Dedifferentiated amniotic fluid mesenchymal stem cell (primary cell): Measurements from ENCODE around the gene MST1.

Source experiments
- DNase-seq: peaks from one replicate; pipeline ENCODE4 v3.0.0-alpha.2; 2016; ENCODE audit errors: extremely low spot score

The MST1 gene

GRCh38 chr3:49656541-49657112, 32.6 kb downstream of the MST1 start:
- no peak for DNase-seq

GRCh38 chr3:49655731-49656285, 33.5 kb downstream of the MST1 start:
- DNase-seq = no peak

- DNase-seq = no peak
These were observed 34.2 kb downstream of the MST1 start for GRCh38 chr3:49654955-49655556.

- no peak for DNase-seq
These were observed 35.0 kb downstream of the MST1 start for GRCh38 chr3:49654176-49654825.

- no peak for DNase-seq
These were observed 35.7 kb downstream of the MST1 start for GRCh38 chr3:49653621-49654020.

GRCh38 chr3:49652903-49653415, 36.3 kb downstream of the MST1 start:
- no peak for DNase-seq

- DNase-seq = no peak
These were observed 36.9 kb downstream of the MST1 start for GRCh38 chr3:49652218-49652902.

GRCh38 chr3:49650637-49651036, 38.6 kb downstream of the MST1 start:
- no peak for DNase-seq

GRCh38 chr3:49650177-49650576, 39.1 kb downstream of the MST1 start:
- no peak for DNase-seq

GRCh38 chr3:49649576-49649975, 39.7 kb downstream of the MST1 start:
- no peak for DNase-seq

- DNase-seq = no peak
These were observed 40.8 kb downstream of the MST1 start for GRCh38 chr3:49648354-49649019.

GRCh38 chr3:49647741-49648140, 41.5 kb downstream of the MST1 start:
- no peak for DNase-seq

- DNase-seq = no peak
These were observed 43.0 kb downstream of the MST1 start for GRCh38 chr3:49646236-49646635.

- no peak for DNase-seq
These were observed 44.6 kb downstream of the MST1 start for GRCh38 chr3:49644684-49645083.

- no peak for DNase-seq
These were observed 46.5 kb downstream of the MST1 start for GRCh38 chr3:49642708-49643145.

GRCh38 chr3:49641921-49642707, 47.2 kb downstream of the MST1 start:
- no peak for DNase-seq

GRCh38 chr3:49641292-49641691, 48.0 kb downstream of the MST1 start:
- no peak for DNase-seq

GRCh38 chr3:49639551-49639950, 49.7 kb downstream of the MST1 start:
- no peak for DNase-seq

GRCh38 chr3:49638445-49638844, 50.8 kb downstream of the MST1 start:
- peak; percentile 35 for DNase-seq

- no peak for DNase-seq
These were observed 52.2 kb downstream of the MST1 start for GRCh38 chr3:49636883-49637609.
